ENCODE data around the gene ATP8A2.

ATP8A2 gene

GRCh38 chr13:25645681-25646080, 273.9 kb downstream of the ATP8A2 start:
- no peak for DNase-seq

DNA sequence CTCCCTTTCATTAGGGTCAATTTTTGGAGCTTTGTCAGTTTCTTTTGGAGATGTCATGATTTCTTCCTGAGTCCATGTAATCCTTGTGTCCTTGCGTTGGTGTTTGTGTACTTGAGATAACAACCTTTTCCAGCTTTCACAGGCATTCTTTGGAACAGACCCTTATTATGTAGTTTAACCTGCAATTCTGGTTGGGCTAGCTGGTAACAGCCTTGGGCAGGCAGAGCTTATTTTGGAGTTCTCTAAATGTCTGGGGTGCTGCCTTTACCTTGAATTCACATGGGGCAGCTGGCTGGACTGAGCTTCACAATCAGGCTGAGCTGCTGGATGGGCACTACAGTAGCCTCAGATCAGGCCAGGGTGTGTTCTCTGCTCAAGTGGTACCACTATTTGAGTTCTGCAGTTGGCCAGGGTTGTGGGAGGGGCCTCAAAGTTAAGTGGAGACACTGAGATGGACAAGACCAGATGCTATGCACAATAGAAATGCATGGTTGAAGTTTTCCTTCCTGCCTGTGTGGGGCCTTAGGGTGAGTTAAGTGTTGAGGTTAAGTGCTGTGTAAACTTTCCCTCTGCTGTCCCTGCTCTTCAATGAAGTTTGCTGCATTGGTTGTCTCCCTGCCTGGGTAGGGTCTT, 277.3 kb downstream of the ATP8A2 start:
- no peak for DNase-seq

GRCh38 chr13:25652764-25653163, 281.0 kb downstream of the ATP8A2 start:
- DNase-seq = no peak

DNA sequence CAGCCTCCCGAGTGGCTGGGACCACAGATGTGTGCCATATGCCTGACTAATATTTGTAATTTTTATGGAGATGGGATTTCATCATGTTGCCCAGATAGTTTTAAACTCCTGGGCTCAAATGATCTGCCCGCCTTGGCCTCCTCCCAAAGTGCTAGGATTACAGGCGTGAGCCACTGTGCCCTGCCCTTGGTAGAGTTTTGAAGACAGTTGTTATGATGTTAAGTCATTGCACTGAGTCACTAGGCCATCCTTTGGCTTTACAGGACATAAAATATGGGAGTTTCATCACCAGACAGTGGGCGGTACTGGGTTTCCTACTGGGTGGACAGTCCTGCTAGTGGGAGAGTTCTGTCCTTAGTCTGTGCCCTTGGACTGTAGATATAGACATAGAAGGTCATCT, 282.5 kb downstream of the ATP8A2 start:
- no peak for DNase-seq

DNA sequence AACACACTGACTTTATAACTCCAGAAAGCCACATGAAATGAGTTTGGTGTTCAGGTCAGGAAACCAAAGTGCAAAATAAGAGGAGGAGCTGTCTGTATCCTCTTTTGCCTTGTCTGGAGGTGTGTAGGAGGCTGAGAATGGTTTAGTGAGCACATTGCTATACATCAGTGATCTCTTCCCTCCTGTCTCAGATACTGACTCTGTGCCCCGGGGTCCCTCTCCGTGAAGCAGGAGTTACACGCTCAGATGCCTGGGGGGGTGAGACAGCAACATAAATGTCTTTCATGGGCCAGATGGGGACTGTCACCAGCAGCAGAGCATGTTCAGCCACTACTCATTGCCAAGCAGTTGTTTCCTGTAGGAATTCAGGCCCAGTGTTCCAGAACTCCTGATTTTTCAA, 285.4 kb downstream of the ATP8A2 start:
- DNase-seq = no peak

GRCh38 chr13:25659091-25659795, 287.5 kb downstream of the ATP8A2 start:
- DNase-seq = no peak

GRCh38 chr13:25660996-25661395, 289.2 kb downstream of the ATP8A2 start:
- no peak for DNase-seq

- no peak for DNase-seq
Observed at GRCh38 chr13:25662516-25662915, 290.7 kb downstream of the ATP8A2 start.

DNA sequence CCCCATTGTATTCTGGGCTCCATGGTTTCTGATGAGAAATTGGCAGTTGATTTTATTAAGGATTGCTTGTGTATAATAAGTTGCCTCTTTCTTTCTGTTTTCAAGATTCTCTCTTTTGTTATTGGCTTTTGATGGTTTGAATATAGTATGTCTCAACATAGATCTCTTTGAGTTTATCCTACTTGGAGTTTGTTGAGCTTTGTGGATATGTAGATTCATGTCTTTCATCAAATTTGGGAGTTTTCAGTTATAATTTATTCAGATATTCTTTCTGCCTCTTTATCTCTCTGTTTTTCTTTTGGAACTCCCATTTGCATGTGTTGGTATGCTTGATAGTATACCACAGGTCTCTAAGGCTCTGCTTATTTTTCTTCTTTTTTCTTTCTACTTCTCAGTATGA, 296.6 kb downstream of the ATP8A2 start:
- no peak for DNase-seq

GRCh38 chr13:25673711-25674110, 301.9 kb downstream of the ATP8A2 start:
- no peak for DNase-seq

DNA sequence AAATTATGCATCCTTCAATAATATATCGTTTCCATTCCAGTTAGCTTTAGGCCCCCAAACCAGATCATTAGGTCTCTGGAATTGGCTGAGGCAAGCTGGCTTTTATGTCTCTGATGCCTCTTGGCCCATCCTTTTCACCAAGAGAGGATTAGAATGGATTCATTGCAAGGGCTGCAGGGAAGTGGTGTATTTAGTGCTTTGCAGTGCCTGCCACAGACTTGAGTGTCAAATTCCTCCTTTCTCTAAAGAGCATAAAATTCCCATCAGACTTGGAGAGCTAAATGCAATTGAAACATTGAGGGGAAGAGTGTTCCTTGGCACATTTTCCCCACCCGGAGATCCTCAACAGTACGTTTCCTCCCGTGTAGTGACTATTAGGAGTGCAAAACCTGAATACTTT, 302.6 kb downstream of the ATP8A2 start:
- DNase-seq = no peak

DNA sequence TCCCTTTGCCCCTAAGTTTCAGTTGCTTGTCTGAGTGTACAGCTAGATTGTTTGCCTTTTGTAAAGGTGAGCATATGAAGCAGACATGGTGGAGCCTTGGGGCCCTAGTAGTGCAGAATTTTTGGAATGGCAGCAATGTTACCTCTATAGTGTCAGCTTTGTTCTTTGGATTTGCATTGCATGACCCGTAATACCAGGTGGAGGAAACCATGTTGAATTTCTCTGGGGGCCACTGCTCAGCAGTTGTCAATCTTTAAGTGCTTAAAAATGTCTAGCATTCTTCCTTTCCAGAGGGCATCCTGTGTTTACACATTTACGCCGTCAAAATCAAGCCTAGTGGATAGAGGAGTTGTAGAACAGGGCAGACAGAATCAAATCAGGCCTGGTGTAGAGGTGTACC, 303.3 kb downstream of the ATP8A2 start:
- no peak for DNase-seq

- no peak for DNase-seq
Observed at GRCh38 chr13:25677956-25678355, 306.2 kb downstream of the ATP8A2 start.

DNA sequence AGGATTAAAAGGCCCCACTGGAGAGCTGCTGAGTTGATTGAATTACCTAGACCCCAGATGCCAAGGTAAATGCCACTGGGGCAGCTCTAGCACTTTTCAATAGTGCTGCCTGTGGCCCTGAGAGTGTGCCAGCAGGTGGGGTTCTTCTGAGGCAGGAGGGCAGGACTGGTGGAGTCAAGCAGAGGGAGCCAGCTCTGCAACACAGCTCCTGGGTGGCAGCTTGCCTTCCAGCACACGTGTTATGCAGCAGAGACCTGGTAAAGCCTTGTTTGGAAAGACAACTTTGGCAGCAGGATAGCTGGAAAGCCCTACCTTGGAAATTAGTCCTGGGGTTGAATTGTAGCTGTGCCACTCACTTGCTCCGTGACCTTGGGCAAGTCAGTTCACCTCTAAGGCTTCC, 306.6 kb downstream of the ATP8A2 start:
- no peak for DNase-seq

DNA sequence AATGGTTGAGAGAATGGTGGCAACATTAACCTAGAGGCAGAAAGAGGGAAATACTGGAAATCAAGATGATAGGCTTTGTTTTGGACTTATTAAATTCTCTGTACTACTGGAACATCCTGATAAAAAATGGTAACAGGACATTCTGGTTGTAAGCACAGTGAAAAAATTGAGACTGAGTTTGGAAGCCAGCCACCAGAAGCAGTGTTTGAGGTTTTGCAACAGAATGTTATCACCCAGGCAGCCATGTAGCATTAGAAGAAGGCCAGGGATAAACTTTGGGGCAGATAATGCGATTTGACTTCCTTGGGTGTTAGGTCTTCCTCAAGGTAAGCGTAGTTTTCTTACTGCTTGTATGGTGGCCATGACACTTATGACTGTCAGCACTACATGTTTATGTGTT, 307.4 kb downstream of the ATP8A2 start:
- no peak for DNase-seq

DNA sequence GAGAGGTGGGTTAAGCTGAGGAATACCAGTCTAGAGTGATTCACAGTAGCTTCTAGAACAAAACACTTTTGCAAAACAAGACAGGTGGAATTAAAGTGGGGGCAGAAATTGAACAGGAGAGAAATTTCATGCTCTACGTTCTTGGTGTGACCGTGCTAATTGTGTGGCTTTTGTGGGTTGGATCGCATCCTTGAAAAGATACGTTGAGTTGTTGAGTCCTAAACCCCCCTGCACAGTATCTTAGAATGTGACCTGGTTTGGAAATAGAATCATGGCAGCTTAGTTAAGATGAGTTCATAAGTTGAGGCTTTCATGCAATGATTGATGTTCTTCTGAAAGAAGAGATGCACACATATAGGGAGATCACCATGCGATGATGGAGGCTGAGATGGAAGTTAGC, 308.2 kb downstream of the ATP8A2 start:
- DNase-seq = no peak

DNA sequence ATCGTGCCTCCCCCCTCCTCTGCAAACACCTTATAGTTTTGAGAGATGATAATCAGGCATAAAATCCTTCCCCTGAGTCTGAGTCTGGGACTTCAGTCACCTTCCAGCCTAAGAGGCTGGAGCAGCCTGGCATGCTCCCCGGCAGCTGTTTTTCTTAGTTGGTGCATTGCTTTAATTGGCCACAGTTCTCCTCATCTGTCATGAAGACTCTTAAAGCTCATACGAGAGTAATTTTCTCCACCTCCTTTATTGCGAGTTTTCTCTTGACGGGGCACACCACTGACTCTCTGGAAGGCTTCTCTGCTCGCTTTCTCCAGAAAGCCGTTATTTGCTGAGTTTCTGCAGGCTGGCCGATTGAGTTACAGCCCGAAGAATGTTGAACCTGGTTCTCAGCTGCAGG, 310.5 kb downstream of the ATP8A2 start:
- DNase-seq = no peak

DNA sequence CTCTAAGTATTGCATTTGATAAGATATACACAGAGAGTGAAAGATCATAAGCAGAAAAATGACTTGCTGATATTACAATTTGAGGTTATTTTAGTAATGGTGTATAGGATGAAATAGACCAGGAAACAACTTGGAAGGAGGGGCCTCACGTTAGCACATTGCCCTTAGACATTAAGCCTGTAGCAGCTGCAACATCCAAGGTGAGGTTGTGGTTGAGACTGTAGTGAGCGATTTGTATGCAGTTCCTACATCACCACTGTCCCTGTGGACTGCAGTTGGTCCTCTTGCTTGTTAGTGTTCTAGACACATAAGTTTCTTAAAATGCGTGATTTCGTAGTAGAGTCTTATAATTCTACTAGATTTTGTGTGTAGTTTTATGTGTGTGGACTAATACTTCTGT, 311.3 kb downstream of the ATP8A2 start:
- no peak for DNase-seq

DNA sequence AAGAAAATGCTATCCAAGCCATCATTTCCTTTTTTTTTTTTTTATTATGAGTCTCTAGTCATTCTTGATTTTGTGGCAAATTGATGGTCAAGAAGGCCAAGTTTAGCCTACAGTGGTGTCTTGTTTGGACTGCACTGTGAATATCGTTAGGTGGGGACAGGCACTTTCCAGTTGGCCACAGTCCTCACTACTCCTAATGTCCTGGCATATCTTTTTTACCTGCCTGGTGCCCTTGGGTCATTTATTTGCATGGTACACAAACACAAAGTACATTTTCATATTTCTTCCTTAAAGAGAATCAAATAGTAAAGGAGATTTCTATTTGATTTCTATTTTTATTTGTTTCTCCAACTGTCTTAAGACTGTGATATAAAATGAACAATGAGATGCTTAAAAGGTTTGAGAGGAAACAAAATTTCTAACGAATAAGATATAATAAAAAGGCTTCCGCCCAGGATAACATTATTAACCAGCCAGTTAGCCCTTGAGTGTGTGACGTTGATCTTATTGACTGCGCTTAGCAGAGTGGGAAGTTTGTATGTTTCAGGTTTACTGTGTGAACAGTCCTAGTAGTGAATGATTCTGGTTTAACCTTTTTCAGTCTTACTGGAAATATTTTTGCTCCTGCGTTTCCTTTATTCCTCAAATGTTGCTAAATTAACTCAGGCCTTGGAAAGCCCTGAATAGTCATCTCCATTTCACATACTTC, 312.0 kb downstream of the ATP8A2 start:
- DNase-seq = no peak

DNA sequence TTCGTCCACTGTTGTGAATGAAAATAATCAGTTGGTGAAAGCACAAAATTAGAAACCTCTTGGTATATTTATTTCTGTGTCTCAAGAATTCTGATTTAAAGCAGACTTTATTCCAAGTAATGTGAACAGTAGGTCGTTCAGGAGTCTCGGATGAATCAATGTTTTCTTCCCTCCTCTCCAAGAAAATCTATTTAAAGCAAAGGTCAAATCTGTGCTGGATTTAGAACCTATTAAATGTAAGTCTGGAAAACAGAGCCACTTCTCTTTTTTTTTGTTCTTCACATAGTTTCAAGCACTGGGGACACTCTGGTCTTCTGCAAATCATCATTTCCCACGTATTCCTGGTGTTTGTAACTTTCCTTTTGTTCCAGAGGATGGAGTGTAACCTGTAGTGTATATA, 312.7 kb downstream of the ATP8A2 start:
- DNase-seq = no peak

- no peak for DNase-seq
Observed at GRCh38 chr13:25686831-25687470, 315.2 kb downstream of the ATP8A2 start.

- DNase-seq = no peak
Observed at GRCh38 chr13:25687471-25688225, 315.9 kb downstream of the ATP8A2 start.

DNA sequence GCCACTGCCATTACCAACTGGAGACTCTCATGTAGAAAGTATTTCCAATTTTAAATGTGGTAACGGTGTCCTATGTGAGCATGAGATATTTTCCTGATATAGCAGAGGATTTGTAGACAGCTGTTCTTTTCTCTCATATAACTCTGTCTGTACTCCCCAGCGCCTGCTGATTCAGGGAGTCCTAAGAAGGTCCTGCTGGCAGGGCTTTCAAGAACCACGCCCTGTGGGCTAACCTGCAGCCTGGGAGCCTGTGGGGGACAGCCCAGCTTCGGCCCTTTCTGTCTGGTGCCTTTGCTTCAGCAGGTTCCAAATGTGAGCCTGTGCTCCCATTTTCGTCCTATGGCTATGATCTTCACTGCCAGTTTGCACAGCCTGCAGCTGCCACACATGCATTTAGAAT, 316.8 kb downstream of the ATP8A2 start:
- DNase-seq = no peak
